Lower lobe of right lung (tissue), 2 donors: ENCODE measurements around the gene WDR26. TPM values are rescaled to one million over a fixed set of nuclear protein-coding genes. Genes with fewer than 3 reads are reported as not detected.
"Not testable (repeated sequence)": the region's sequence is repeated elsewhere in the genome, so short reads cannot be mapped to it uniquely, and the experiment has no call there.

Experiments
- ATAC-seq, 2 donors: fragments of 200-7000 bp; cut with Tn5 transposase; one replicate each; pipeline ENCODE4 v1.9.1; 2020 to 2022; ENCODE audit warnings: mild to moderate bottlenecking in 2 of 2, moderate library complexity in 2 of 2
- DNase-seq: peaks from one replicate; pipeline ENCODE4 v3.0.0-alpha.2; 2020
- H3K27ac ChIP-seq: fragments of 200-600 bp; one replicate; pipeline ENCODE4 v1.8.0; 2022
- H3K27me3 ChIP-seq: fragments of 200-600 bp; one replicate; pipeline ENCODE4 v1.8.0; 2022; ENCODE audit warnings: low read depth
- H3K36me3 ChIP-seq: fragments of 200-600 bp; one replicate; pipeline ENCODE4 v1.8.0; 2022; ENCODE audit warnings: mild to moderate bottlenecking
- H3K4me1 ChIP-seq: fragments of 200-600 bp; one replicate; pipeline ENCODE4 v1.8.0; 2022
- H3K4me3 ChIP-seq: fragments of 200-600 bp; one replicate; pipeline ENCODE4 v1.8.0; 2022; ENCODE audit warnings: mild to moderate bottlenecking
- H3K9me3 ChIP-seq: fragments of 200-600 bp; one replicate; pipeline ENCODE4 v1.8.0; 2022
- intact Hi-C: fragments of 100-400 bp; cut with DNase I; formaldehyde crosslinking; loops from one replicate; pipeline ENCODE4 v1.11.0; 2022
- total RNA-seq: library from RNA; stranded (reverse); fragmentation: NEBNext Ultra II Directional; extraction: Animal tissue kit (Norgen Biotek cat#: 25700); gene quantifications from one replicate; pipeline ENCODE4 v1.2.1, GENCODE V29; 2021
- TF ChIP-seq, protein P1 (sequence below): fragments of 200-600 bp; IDR thresholded peaks from one replicate; pipeline ENCODE4 v1.8.0; 2022; ENCODE audit warnings: antibody characterized with exemption, mild to moderate bottlenecking
- donor health status: DM: no; HTN: yes; CAD: no; lungs with severe emphysema.

The WDR26 gene
- total RNA-seq, 1 donor from 2014 or later, result 86.6 TPM

DNA sequence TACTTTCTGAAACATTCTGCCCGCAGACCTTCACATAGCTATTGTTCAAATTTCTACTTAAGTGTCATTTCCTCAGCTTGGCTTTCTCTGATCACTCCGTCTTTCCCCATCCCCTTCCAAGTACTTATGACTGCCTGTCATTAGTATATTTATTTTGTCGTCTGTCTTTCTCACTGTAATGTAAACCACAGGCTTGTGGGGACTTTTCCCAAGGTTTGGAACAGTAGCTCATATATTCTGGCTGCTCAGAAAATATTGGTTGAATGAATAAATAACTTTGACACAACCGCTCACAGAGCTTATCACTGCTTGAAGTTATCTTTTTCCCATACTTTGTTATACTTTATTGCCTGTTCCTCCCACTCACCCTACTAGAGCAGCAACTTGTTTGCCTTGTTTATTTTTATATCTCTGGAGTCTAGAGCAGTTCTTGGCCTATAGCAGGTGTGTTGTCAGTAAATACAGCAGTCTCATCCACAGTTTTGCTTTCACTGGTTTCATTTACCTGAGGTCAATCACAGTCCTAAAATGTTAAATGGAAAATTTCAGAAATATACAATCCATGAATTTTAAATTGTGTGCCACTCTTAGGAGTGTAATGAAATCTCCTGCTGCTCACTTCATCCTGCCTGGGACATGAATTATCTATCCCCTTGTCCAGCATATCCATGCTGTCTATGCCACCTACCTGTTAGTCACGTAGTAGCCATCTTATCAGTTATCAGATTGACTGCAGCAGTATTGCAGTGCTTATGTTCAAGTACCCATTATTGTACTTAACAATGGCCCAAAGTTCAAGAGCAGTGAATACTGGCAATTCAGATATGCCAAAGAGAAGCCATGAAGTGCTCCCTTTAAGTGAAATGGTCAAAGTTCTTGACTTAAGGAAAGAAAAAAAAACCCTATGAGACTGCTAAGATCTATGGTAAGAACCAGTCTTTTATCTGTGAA lies 80.3 kb downstream of the WDR26 start:
- intact Hi-C loops, result no loop called here
- TF ChIP-seq, protein P1, sequence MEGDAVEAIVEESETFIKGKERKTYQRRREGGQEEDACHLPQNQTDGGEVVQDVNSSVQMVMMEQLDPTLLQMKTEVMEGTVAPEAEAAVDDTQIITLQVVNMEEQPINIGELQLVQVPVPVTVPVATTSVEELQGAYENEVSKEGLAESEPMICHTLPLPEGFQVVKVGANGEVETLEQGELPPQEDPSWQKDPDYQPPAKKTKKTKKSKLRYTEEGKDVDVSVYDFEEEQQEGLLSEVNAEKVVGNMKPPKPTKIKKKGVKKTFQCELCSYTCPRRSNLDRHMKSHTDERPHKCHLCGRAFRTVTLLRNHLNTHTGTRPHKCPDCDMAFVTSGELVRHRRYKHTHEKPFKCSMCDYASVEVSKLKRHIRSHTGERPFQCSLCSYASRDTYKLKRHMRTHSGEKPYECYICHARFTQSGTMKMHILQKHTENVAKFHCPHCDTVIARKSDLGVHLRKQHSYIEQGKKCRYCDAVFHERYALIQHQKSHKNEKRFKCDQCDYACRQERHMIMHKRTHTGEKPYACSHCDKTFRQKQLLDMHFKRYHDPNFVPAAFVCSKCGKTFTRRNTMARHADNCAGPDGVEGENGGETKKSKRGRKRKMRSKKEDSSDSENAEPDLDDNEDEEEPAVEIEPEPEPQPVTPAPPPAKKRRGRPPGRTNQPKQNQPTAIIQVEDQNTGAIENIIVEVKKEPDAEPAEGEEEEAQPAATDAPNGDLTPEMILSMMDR, result no peak
- ATAC-seq (no peak), DNase-seq (no peak)
- peaks cover 17% of the 10 kb centered on the region for H3K4me1 ChIP-seq
- no peaks in the 10 kb centered on the region for H3K27me3 ChIP-seq
- H3K9me3 ChIP-seq, result no peaks in the 10 kb centered on the region
- no peaks in the 10 kb centered on the region for H3K36me3 ChIP-seq
- no peak overlapping the region for H3K27ac ChIP-seq
- no peak overlapping the region for H3K4me3 ChIP-seq

DNA sequence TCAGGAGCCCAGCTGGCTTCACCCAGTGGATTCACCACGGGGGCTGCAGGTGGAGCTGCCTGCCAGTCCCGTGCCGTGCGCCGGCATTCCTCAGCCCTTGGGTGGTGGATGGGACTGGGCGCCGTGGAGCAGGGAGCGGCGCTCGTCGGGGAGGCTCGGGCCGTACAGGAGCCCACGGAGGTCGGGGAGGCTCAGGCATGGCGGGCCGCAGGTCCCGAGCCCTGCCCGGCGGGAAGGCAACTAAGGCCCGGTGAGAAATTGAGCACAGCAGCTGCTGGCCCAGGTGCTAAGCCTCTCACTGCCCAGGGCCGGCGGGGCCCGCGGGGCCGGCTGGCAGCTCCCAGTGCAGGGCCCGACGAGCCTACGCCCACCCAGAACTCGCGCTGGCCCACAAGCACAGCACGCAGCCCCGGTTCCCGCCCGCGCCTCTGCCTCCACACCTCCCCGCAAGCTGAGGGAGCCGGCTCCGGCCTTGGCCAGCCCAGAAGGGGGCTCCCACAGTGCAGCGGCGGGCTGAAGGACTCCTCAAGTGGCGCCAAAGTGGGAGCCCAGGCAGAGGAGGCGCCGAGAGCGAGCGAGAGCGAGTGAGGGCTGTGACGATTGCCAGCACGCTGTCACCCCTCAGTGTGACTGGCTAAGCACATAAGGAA lies 82.0 kb downstream of the WDR26 start:
- H3K4me3 ChIP-seq, intact Hi-C loops, DNase-seq, H3K36me3 ChIP-seq, H3K27me3 ChIP-seq, ATAC-seq, H3K9me3 ChIP-seq, H3K4me1 ChIP-seq, H3K27ac ChIP-seq: not testable (repeated sequence)

DNA sequence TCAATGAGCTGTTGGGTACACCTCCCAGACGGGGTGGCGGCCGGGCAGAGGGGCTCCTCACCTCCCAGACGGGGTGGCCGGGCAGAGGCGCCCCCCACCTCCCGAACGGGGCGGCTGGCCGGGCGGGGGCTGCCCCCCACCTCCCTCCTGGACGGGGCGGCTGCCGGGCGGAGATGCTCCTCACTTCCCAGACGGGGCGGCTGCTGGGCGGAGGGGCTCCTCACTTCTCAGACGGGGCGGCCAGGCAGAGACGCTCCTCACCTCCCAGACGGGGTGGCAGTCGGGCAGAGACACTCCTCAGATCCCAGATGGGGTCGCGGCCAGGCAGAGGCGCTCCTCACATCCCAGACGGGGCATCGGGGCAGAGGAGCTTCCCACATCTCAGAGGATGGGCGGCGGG lies 84.9 kb downstream of the WDR26 start:
- H3K4me1 ChIP-seq, intact Hi-C loops, H3K36me3 ChIP-seq, H3K27me3 ChIP-seq, H3K27ac ChIP-seq, H3K9me3 ChIP-seq, ATAC-seq, H3K4me3 ChIP-seq, DNase-seq: not testable (repeated sequence)

DNA sequence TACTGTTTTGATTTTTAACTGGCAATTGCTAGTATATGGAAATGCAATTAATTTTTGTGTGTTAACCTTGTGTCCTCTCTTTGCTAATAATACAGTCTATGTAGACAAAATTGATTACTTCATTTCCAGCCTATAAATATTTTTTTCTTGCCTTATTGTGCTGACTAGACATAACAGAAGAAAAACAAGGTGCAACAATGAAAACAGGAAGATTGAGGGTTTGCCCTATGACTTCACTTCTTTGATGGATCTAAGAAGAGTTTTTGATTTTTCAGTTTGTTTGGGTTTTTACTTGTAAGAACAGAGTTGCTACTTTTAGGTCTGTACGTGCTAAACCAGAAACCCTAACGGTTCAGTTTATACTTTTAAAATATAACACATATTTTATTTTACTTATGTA lies 86.5 kb downstream of the WDR26 start:
- Histone ChIP-seq H3K4me1 (no peaks in the 10 kb centered on the region), H3K36me3 (no peaks in the 10 kb centered on the region), H3K4me3 (no peak overlapping the region), H3K27ac (no peak overlapping the region), H3K9me3 (peaks cover 14% of the 10 kb centered on the region), H3K27me3 (peaks cover 10% of the 10 kb centered on the region)
- ATAC-seq, result no peak
- intact Hi-C loops, result no loop called here
- TF ChIP-seq, protein P1, result no peak
- no peak for DNase-seq

DNA sequence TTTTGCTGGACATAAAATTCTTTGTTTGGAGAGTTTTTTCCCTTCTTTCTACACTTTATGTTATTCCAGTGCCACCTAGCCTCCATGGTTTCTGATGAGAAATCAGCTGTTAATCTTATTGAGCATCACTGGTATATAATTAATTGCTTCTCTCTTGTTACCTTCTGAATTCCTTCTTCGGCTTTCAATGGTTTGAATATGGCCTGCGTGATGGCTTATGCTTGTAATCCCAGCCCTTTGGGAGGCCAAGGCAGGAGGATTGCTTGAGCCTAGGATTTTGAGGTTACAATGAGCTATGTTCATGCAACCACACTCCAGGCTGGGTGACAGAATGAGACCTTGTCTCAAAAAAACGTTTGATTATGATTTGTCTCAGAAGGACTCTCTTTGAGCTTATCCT lies 90.9 kb downstream of the WDR26 start:
- H3K9me3 ChIP-seq, result peaks cover 14% of the 10 kb centered on the region
- no peak overlapping the region for H3K27ac ChIP-seq
- DNase-seq, result no peak
- TF ChIP-seq, protein P1, result no peak
- peaks cover 5% of the 10 kb centered on the region for H3K4me1 ChIP-seq
- no peaks in the 10 kb centered on the region for H3K36me3 ChIP-seq
- intact Hi-C loops, result no loop called here
- H3K4me3 ChIP-seq, result no peak overlapping the region
- ATAC-seq, result no peak
- H3K27me3 ChIP-seq, result peaks cover 14% of the 10 kb centered on the region

DNA sequence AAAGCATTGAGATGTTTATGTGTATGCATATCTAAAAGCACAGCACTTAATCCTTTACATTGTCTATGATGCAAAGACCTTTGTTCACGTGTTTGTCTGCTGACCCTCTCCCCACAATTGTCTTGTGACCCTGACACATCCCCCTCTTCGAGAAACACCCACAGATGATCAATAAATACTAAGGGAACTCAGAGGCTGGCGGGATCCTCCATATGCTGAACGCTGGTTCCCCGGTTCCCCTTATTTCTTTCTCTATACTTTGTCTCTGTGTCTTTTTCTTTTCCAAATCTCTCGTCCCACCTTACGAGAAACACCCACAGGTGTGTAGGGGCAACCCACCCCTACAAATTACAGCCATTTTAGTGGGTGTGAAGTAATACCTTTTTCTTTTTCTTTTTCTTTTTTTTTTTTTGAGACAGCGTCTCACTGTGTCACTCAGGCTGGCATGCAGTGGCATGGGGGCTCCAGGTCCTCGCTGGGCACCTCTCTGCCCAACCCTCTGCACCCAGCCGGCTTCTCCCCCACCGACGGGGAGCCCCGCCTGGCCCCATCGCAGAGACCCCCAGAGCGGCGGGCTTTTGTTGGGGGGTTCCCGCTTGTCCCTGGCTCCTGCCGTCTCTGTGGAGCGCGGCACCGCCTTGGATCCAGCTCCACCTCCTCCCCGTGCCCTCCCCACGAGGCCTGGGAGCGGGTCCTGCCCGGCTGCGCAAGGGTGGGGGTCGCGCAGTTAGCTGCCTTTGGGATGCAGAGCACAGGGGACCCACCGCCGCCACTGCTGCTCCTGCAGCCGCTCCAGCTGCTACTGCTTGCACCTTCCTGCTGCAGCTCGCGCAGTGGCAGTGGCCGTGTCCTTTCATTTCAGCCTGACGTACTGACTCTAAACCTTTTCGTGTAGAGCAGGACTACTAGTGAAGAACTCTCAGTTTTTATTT lies 93.9 kb downstream of the WDR26 start:
- H3K36me3 ChIP-seq, H3K4me1 ChIP-seq, H3K27me3 ChIP-seq, intact Hi-C loops: not testable (repeated sequence)
- peak; percentile 68 for DNase-seq
- peaks cover 14% of the 10 kb centered on the region for H3K9me3 ChIP-seq
- H3K4me3 ChIP-seq, result peak overlapping the region; percentile 56
- peak overlapping the region; percentile 67 for H3K27ac ChIP-seq
- peak; percentile 59 to 61 for ATAC-seq
